Measurements from ENCODE around the gene PRRT2.

- TF ChIP-seq POLR2A (IDR thresholded peaks at IDR 0.05) (no peak), CTCF (IDR thresholded peaks at IDR 0.05) (no peak)
Measured at GRCh38 chr16:29860218-29860617, 48.2 kb downstream of the PRRT2 start.
